Measurements from ENCODE around the gene PGAP3. TPM values are rescaled to one million over a fixed set of nuclear protein-coding genes. Genes with fewer than 3 reads are reported as not detected.

The PGAP3 gene
- total and polyA plus RNA-seq, 2 of the 4 experiments (the other 2 are of a cell fraction): 4.3 to 9.8 TPM

DNA sequence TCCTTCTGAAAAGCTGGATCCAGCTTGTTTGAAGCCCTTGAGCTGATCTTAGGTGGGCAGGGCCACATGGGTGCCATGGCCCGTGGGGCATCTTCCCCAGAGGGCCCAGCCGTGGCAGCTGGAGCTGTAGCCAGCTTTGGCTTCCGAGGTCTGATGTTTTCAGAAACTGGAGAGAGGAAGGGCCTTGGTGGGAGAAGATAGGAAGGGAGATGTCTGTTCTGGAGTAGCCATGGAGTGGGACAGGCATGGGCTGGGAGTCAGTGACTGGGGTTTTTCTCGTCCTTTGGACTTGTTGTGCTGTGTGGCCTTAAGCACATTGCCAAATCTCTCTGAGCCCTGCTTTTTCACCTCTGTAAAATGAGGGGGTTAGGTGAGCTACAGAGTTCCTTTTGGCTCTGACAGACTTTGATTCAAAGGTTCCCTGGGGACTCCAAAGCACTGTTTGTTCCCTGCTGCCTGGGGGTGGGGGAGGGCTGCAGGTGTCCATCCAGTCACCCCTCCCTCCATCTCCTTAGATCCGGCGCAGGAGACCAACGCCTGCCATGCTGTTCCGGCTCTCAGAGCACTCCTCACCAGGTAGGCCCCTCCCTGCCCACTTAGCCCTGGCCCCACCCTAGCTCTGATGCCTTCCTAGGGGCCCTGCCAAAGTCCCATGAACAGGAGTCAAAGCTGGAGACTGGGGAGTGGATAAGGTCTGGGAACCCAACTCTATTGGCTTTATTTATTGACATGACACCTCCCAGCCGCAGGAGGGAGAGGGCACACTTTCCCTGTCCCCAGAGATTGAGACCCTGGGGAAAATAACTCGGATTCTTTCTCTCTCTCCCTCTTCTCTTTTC, 59.0 kb downstream of the PGAP3 start:
- no peak for TF ChIP-seq CHD1 (IDR thresholded peaks at IDR 0.05; ENCODE audit: low read depth, low read length)
- no peak for TF ChIP-seq POLR2A (IDR thresholded peaks at IDR 0.05; ENCODE audit: low read depth, low read length)
- 66% methylated on average over 2 of the region's 10 CpGs; no CpG with 5 or more reads in 1 of the 2 experiments for WGBS, 2 experiments (ENCODE audit: extremely low coverage in 2 of 2, insufficient read length in 1 of 2)
- H3K27me3 ChIP-seq (ENCODE audit: control insufficient read depth, insufficient read depth, low read length): peaks cover 81% of the 10 kb centered on the region
- CTCF ChIA-PET: interaction anchor here (0.5 to 1.1 kb wide), 2 partner anchors 76 to 97 kb away, joined by 3 read pairs; no protein-coding TSS in a partner anchor
- H3K14ac ChIP-seq (replicated peaks; ENCODE audit: low read depth, low read length): no peak overlapping the region
- H4K91ac ChIP-seq (ENCODE audit: insufficient read depth, low read depth, low read length): no peak overlapping the region
- H3K23ac ChIP-seq (ENCODE audit: low read depth, low read length): no peak overlapping the region
- no peak overlapping the region for H3K27ac ChIP-seq (ENCODE audit: insufficient read depth, low read length)
- in situ Hi-C loops (cut with MboI; ENCODE audit: low sequenced_read_pairs): no loop called here
- H3K79me1 ChIP-seq (ENCODE audit: low read depth in 1 of 2, low read length in 2 of 2): no peaks in the 10 kb centered on the region
- no peak overlapping the region for H4K8ac ChIP-seq (ENCODE audit: low read depth in 2 of 2, low read length in 2 of 2)
- no peaks in the 10 kb centered on the region for H4K20me1 ChIP-seq (ENCODE audit: insufficient read depth, low read length)
- no peak overlapping the region for H2BK20ac ChIP-seq (ENCODE audit: low read depth, low read length)
- intact Hi-C loops (cut with micrococcal nuclease): loop anchor here (10.0 kb wide), 1 partner anchor 356 kb away; the partner anchor contains the start of gene PSMD3
- ATAC-seq (ENCODE audit: low read depth) (no peak), DNase-seq (no peak)
- dilution Hi-C loops (cut with HindIII; ENCODE audit: low sequenced_read_pairs, unreplicated experiment): no loop called here
- no peak overlapping the region for H2BK120ac ChIP-seq (ENCODE audit: low read depth, low read length)
- peaks cover 3% of the 10 kb centered on the region; the same call in 1 of the 2 replicates for H3K4me1 ChIP-seq (ENCODE audit: control insufficient read depth, insufficient read depth, low read length)
- H3K9me3 ChIP-seq (ENCODE audit: control insufficient read depth, insufficient read depth, low read length): no peaks in the 10 kb centered on the region
- H2BK15ac ChIP-seq (ENCODE audit: low read depth, low read length): no peak overlapping the region
- BruUV-seq (replicated peaks): no TSS peak
- POLR2A ChIA-PET (ENCODE audit: unreplicated experiment): no interaction called here
- no peak overlapping the region for H3K56ac ChIP-seq (ENCODE audit: extremely low read depth, insufficient read depth, low read length)
- no peak overlapping the region for H3K4me3 ChIP-seq (ENCODE audit: insufficient read depth, low read depth, low read length)
- no peak overlapping the region for H3K18ac ChIP-seq (ENCODE audit: low read depth, low read length)
- H3K4ac ChIP-seq (ENCODE audit: low read depth, low read length): no peak overlapping the region
- no peak overlapping the region for H2AK9ac ChIP-seq (replicated peaks; ENCODE audit: low read depth, low read length, poor library complexity)
- no peak overlapping the region for H4K5ac ChIP-seq (ENCODE audit: low read depth, low read length)
- no peaks in the 10 kb centered on the region for H3K9me1 ChIP-seq (ENCODE audit: insufficient read depth, low read length)
- no peak overlapping the region for H3K9ac ChIP-seq (ENCODE audit: low read depth, low read length)
- H2AFZ ChIP-seq (replicated peaks; ENCODE audit: low read length, poor library complexity): no peak overlapping the region
- H3K36me3 ChIP-seq (ENCODE audit: control insufficient read depth, insufficient read depth, low read length): no peaks in the 10 kb centered on the region
- no peak overlapping the region for H3K4me2 ChIP-seq (ENCODE audit: low read depth, low read length)
- H2BK5ac ChIP-seq (ENCODE audit: low read depth, low read length, poor library complexity, severe bottlenecking): no peak overlapping the region
- H2AK5ac ChIP-seq (ENCODE audit: low read depth, low read length): no peak overlapping the region

Data from IMR-90 (cell line).